PC-3 (cell line): ENCODE results near the gene GADL1. TPM values are rescaled to one million over a fixed set of nuclear protein-coding genes. Genes with fewer than 3 reads are reported as not detected.

Source experiments
- ATAC-seq: fragments of 200-7000 bp; cut with Tn5 transposase; 2 replicates; pipeline ENCODE4 v1.9.1; 2020; ENCODE audit warnings: mild to moderate bottlenecking, moderate library complexity
- BruUV-seq: library from RNA; stranded (reverse); fragments of 400-500 nt; replicated peaks from 2 replicates; lab custom pipeline; 2021; lab: Mats Ljungman, UMichigan
- CTCF ChIA-PET: fragments of 300-600 bp; sonication (Branson Sonifier 250); formaldehyde crosslinking; loops from one replicate; lab custom pipeline; 2022; ENCODE audit warnings: antibody characterized with exemption; lab: Charles Lee
- POLR2A ChIA-PET: fragments of 300-600 bp; sonication (Branson Sonifier 250); formaldehyde crosslinking; loops from one replicate; lab custom pipeline; 2022; ENCODE audit warnings: antibody characterized with exemption; ENCODE audit not compliant: unreplicated experiment; lab: Charles Lee
- DNase-seq: peaks from one replicate; pipeline ENCODE4 v3.0.0-alpha.2; 2015
- H2AFZ ChIP-seq: fragments of 300-600 bp; sonication (generic); 2 replicates; pipeline ENCODE4 v1.6.0; 2016; ENCODE audit warnings: antibody characterized with exemption, low read length
- H3F3A ChIP-seq: fragments of 300-600 bp; sonication (generic); one replicate; pipeline ENCODE4 v1.6.0; 2017; ENCODE audit warnings: antibody characterized with exemption, low read length, control low read depth, mild to moderate bottlenecking; ENCODE audit not compliant: unreplicated experiment
- H3K27ac ChIP-seq: fragments of 300-600 bp; sonication (generic); 2 replicates; pipeline ENCODE4 v1.5.1; 2016; ENCODE audit warnings: mild to moderate bottlenecking, low read length
- H3K27me3 ChIP-seq: fragments of 300-600 bp; sonication (generic); 2 replicates; pipeline ENCODE4 v1.6.1; 2016; ENCODE audit warnings: low read length, mixed read lengths
- H3K36me3 ChIP-seq: fragments of 300-600 bp; sonication (generic); 2 replicates; pipeline ENCODE4 v1.6.1; 2016; ENCODE audit warnings: low read depth, mixed run types, low read length, mixed read lengths
- H3K4me1 ChIP-seq: fragments of 300-600 bp; sonication (generic); 2 replicates; pipeline ENCODE4 v1.5.1; 2016; ENCODE audit warnings: low read length; ENCODE audit not compliant: insufficient read depth
- H3K4me2 ChIP-seq: fragments of 300-600 bp; sonication (generic); 2 replicates; pipeline ENCODE4 v1.6.0; 2016; ENCODE audit warnings: low read length
- H3K4me3 ChIP-seq: fragments of 300-600 bp; sonication (generic); 2 replicates; pipeline ENCODE4 v1.5.1; 2016; ENCODE audit warnings: mild to moderate bottlenecking, low read length, mixed read lengths
- H3K79me2 ChIP-seq: fragments of 300-600 bp; sonication (generic); 2 replicates; pipeline ENCODE4 v1.6.1; 2017; ENCODE audit warnings: low read length, mixed read lengths
- H3K9ac ChIP-seq: fragments of 300-600 bp; sonication (generic); 2 replicates; pipeline ENCODE4 v1.6.0; 2016; ENCODE audit warnings: mild to moderate bottlenecking, low read length
- H3K9me2 ChIP-seq: fragments of 300-600 bp; sonication (generic); replicated peaks from 2 replicates; pipeline ENCODE4 v1.6.1; 2016; ENCODE audit warnings: mixed run types, low read length, mixed read lengths
- H3K9me3 ChIP-seq: fragments of 300-600 bp; sonication (generic); 2 replicates; pipeline ENCODE4 v1.6.1; 2016; ENCODE audit warnings: low read length, mixed read lengths
- H4K20me1 ChIP-seq: fragments of 300-600 bp; sonication (generic); 2 replicates; pipeline ENCODE4 v1.6.1; 2016; ENCODE audit warnings: low read length, mixed read lengths
- CTCF ChIP-seq: fragments of 300-600 bp; sonication (generic); conservative IDR thresholded peaks from 2 replicates; pipeline ENCODE4 v1.5.1; 2017; ENCODE audit warnings: antibody characterized with exemption, low read depth, mild to moderate bottlenecking, low read length
- EZH2 ChIP-seq: fragments of 300-600 bp; sonication (generic); IDR thresholded peaks from one replicate; pipeline ENCODE4 v1.6.1; 2017; ENCODE audit warnings: antibody characterized with exemption, mild to moderate bottlenecking, low read length; ENCODE audit not compliant: unreplicated experiment
- EZH2phosphoT487 ChIP-seq: fragments of 300-600 bp; sonication (generic); IDR thresholded peaks from 2 replicates; pipeline ENCODE4 v1.6.1; 2018; ENCODE audit warnings: mild to moderate bottlenecking, antibody characterized with exemption, low read length, borderline replicate concordance
- intact Hi-C: fragments of 100-400 bp; cut with micrococcal nuclease; formaldehyde crosslinking; loops from 2 replicates; pipeline ENCODE4 v1.9.0; 2023
- total RNA-seq: library from RNA; depleted of rRNA; stranded (reverse); fragments of >200 nt; gene quantifications from 2 replicates; pipeline ENCODE4 v1.2.3, GENCODE V29; 2014

The GADL1 gene
- total RNA-seq, 1 experiment from 2014 or later, result not detected

DNA sequence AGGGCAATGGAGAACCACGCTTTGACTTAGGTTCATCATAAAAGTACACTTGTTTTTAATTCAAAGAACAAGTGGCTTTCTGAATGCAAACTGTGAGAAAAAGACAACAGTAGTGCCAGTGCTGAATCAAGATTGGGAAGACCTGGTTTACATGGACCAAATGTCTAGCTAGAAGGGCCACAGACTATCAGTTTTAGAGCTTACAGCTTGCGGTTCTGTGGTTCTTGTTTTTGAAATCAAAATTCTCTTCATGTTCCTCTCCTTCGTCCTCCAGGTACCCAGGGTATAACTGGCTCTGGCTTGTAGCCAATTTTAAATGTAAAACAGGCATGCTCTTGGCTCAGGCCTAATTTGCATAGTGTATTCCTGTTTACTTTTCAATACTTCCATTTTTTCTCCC, 163.5 kb downstream of the GADL1 start:
- no peaks in the 10 kb centered on the region for H3F3A ChIP-seq
- no peak for TF ChIP-seq EZH2phosphoT487
- no peak for TF ChIP-seq EZH2
- no peak for TF ChIP-seq CTCF
- no peaks in the 10 kb centered on the region for H4K20me1 ChIP-seq
- H3K27ac ChIP-seq, result no peak overlapping the region
- ATAC-seq (no peak), DNase-seq (no peak)
- H3K36me3 ChIP-seq, result no peaks in the 10 kb centered on the region
- ChIA-PET POLR2A (interaction anchor here (0.7 kb wide), 1 partner anchor 283 kb away, joined by 13 read pairs; no protein-coding TSS in a partner anchor), CTCF (interaction anchor here (1.0 kb wide), 1 partner anchor 10 kb away, joined by 3 read pairs; no protein-coding TSS in a partner anchor)
- H3K9ac ChIP-seq, result no peak overlapping the region
- intact Hi-C loops, result no loop called here
- peaks cover 14% of the 10 kb centered on the region for H3K4me1 ChIP-seq
- peak overlapping the region; percentile 16; the same call in 1 of the 2 replicates for H3K4me2 ChIP-seq
- no peaks in the 10 kb centered on the region for H3K79me2 ChIP-seq
- no TSS peak for BruUV-seq
- H3K27me3 ChIP-seq, result no peaks in the 10 kb centered on the region
- H2AFZ ChIP-seq, result no peak overlapping the region
- no peak overlapping the region for H3K4me3 ChIP-seq
- no peaks in the 10 kb centered on the region for H3K9me3 ChIP-seq
- no peaks in the 10 kb centered on the region for H3K9me2 ChIP-seq

- TF ChIP-seq EZH2phosphoT487 (no peak), CTCF (no peak), EZH2 (no peak)
- ATAC-seq (no peak), DNase-seq (no peak)
- Histone ChIP-seq H3K9me2 (no peaks in the 10 kb centered on the region), H3K4me2 (no peak overlapping the region), H3K27ac (no peak overlapping the region), H3K4me3 (no peak overlapping the region), H3K79me2 (no peaks in the 10 kb centered on the region), H3F3A (no peaks in the 10 kb centered on the region), H2AFZ (no peak overlapping the region), H3K27me3 (no peaks in the 10 kb centered on the region), H3K4me1 (peaks cover 14% of the 10 kb centered on the region), H3K9me3 (no peaks in the 10 kb centered on the region), H4K20me1 (no peaks in the 10 kb centered on the region), H3K9ac (no peak overlapping the region), H3K36me3 (no peaks in the 10 kb centered on the region)
- POLR2A ChIA-PET, result no interaction called here
- CTCF ChIA-PET, result no interaction called here
- intact Hi-C loops, result no loop called here
- no TSS peak for BruUV-seq
Measured at GRCh38 chr3:30729936-30730335, 164.5 kb downstream of the GADL1 start.

- Histone ChIP-seq H3K9me2 (no peaks in the 10 kb centered on the region), H3K4me1 (peaks cover 14% of the 10 kb centered on the region), H2AFZ (no peak overlapping the region), H3K27ac (no peak overlapping the region), H3F3A (no peaks in the 10 kb centered on the region), H3K4me3 (no peak overlapping the region), H3K9ac (no peak overlapping the region), H3K9me3 (no peaks in the 10 kb centered on the region), H3K4me2 (no peak overlapping the region), H4K20me1 (no peaks in the 10 kb centered on the region), H3K36me3 (no peaks in the 10 kb centered on the region), H3K79me2 (no peaks in the 10 kb centered on the region), H3K27me3 (no peaks in the 10 kb centered on the region)
- TF ChIP-seq EZH2 (no peak), EZH2phosphoT487 (no peak)
- ATAC-seq (no peak), DNase-seq (no peak)
- CTCF ChIA-PET, result no interaction called here
- no TSS peak for BruUV-seq
- POLR2A ChIA-PET, result no interaction called here
- intact Hi-C loops, result no loop called here
Measured at GRCh38 chr3:30729512-30729911, 164.9 kb downstream of the GADL1 start.
